ENCODE results near the gene PHACTR3. TPM values are rescaled to one million over a fixed set of nuclear protein-coding genes. Genes with fewer than 3 reads are reported as not detected.
"Not testable (repeated sequence)": the region's sequence is repeated elsewhere in the genome, so short reads cannot be mapped to it uniquely, and the experiment has no call there.

The PHACTR3 gene
- total RNA-seq, 1 experiment from 2014 or later = not detected

DNA sequence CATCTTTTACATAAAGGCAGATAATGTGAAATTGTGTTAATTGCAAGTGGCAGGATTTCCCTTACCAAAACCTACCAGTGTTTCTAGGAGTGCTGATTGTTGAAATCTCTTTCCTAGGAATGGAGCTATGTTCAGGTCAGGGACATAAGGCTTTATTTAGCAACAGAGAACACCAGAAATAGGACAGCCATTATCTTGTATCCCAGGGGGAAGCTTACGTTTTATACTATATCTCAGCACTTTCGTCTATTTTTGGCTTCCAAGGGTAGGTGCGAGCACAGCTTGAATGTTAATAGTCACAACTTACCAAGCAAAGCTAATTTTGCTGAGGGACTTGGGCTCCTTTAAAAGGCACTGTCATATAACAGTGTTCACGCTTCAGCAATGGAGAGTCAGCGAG lies 235.1 kb downstream of the PHACTR3 start:
- no peak for DNase-seq (ENCODE audit: low read depth)

DNA sequence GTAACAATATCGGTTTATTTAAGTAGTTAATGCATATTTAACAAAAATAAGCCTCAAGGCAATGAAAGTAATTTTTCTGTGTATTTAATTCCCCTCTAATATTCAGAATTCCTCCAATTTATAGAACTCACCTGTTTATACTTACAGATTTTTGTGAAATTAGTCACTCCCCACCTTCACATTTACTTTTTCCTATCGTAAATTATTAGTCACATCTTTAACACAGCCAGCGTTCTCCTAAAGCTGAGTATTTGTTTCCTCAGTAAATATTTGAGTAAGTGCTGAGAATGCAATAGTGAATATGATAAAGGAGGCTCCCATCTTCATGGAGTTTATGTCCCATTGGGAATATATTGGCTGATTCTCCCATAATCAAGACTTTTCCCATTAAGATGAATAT lies 241.1 kb downstream of the PHACTR3 start:
- no peak for DNase-seq (ENCODE audit: low read depth)

DNA sequence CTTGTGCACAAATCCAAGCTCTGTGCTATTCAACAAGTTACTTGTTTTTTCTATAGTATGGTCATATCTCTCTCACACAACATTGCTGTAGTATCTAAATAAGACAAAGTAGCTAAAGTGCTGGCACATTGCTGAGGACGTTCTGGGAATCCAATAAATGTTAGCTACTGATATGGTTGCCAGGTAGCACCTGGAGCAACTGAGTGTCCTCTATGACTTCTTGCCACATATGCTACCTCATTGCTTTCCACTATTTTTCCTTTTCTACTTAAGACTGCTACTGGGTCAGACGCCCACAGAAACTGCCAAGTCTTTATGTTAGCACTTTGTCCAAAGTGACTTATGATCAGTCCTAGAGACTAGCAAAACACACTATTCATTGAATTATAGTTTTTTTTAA lies 243.8 kb downstream of the PHACTR3 start:
- DNase-seq (ENCODE audit: low read depth) = no peak

- peak; percentile 15 for DNase-seq (ENCODE audit: low read depth)
Measured at GRCh38 chr20:59850018-59850641, 245.8 kb downstream of the PHACTR3 start.

DNA sequence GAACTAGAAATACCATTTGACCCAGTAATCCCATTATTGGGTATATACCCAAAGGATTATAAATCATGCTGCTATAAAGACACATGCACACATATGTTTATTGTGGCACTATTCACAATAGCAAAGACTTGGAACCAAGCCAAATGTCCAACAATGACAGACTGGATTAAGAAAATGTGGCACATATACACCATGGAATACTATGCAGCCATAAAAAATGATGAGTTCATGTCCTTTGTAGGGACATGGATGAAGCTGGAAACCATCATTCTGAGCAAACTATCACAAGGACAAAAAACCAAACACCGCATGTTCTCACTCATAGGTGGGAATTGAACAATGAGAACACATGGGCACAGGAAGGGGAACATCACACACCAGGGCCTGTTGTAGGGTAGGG lies 252.2 kb downstream of the PHACTR3 start:
- DNase-seq (ENCODE audit: low read depth) = not testable (repeated sequence)

GRCh38 chr20:59856941-59857340 lies 252.6 kb downstream of the PHACTR3 start:
- not testable (repeated sequence) for DNase-seq (ENCODE audit: low read depth)

- no peak for DNase-seq (ENCODE audit: low read depth)
Measured at GRCh38 chr20:59857966-59858365, 253.6 kb downstream of the PHACTR3 start.

- no peak for DNase-seq (ENCODE audit: low read depth)
Measured at GRCh38 chr20:59858425-59858824, 254.1 kb downstream of the PHACTR3 start.

GRCh38 chr20:59861401-59861800 lies 257.1 kb downstream of the PHACTR3 start:
- DNase-seq (ENCODE audit: low read depth) = no peak

GRCh38 chr20:59863058-59863457 lies 258.7 kb downstream of the PHACTR3 start:
- no peak for DNase-seq (ENCODE audit: low read depth)

- no peak for DNase-seq (ENCODE audit: low read depth)
Measured at GRCh38 chr20:59864726-59865125, 260.4 kb downstream of the PHACTR3 start.

GRCh38 chr20:59866338-59866737 lies 262.0 kb downstream of the PHACTR3 start:
- DNase-seq (ENCODE audit: low read depth) = no peak

- DNase-seq (ENCODE audit: low read depth) = no peak
Measured at GRCh38 chr20:59871096-59871495, 266.8 kb downstream of the PHACTR3 start.

GRCh38 chr20:59873409-59873808 lies 269.1 kb downstream of the PHACTR3 start:
- DNase-seq (ENCODE audit: low read depth) = no peak

- DNase-seq (ENCODE audit: low read depth) = no peak
Measured at GRCh38 chr20:59880198-59880597, 275.9 kb downstream of the PHACTR3 start.

- no peak for DNase-seq (ENCODE audit: low read depth)
Measured at GRCh38 chr20:59884494-59884893, 280.2 kb downstream of the PHACTR3 start.

GRCh38 chr20:59888050-59888449 lies 283.7 kb downstream of the PHACTR3 start:
- no peak for DNase-seq (ENCODE audit: low read depth)

- not testable (repeated sequence) for DNase-seq (ENCODE audit: low read depth)
Measured at GRCh38 chr20:59890035-59890434, 285.7 kb downstream of the PHACTR3 start.

DNA sequence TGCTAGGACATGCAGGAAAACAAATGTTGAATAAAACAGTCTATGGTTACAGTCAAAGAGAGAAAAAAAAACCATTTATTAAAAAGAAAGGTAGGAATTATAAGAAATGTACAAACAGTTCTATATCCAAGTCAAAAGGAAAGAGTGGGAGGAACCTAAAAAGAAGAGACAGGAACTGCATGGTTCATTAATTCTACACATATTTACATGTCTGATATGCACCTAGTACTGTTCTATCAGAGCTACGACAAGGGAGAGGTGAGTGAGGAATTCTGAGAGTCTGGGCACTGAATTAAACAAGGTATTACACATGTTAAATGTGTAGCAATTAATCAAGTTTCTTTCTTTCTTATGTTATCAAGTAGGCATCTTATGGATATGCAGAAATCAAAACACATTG lies 287.2 kb downstream of the PHACTR3 start:
- DNase-seq (ENCODE audit: low read depth) = no peak

DNA sequence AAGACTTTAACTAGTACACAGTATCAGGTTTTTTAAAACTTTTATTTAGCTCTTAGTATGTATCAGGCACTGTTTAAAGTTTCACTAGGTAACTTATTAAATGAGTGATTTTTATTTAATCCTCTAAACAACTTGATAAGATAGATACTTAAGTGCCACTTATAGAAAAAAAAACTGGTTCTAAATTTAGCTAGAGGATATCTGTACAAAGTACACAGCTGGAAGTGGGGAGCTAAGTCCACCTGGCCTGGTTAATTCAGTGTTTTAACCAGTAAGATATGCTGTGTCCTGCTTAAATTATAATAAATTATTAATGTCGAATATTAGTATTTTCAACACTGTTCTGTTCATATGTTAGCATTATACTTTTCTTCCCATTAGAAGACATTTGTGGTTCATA lies 291.6 kb downstream of the PHACTR3 start:
- no peak for DNase-seq (ENCODE audit: low read depth)

All from HT1080 (cell line).